Measurements from ENCODE around the gene C3orf85.

Gene C3orf85

DNA sequence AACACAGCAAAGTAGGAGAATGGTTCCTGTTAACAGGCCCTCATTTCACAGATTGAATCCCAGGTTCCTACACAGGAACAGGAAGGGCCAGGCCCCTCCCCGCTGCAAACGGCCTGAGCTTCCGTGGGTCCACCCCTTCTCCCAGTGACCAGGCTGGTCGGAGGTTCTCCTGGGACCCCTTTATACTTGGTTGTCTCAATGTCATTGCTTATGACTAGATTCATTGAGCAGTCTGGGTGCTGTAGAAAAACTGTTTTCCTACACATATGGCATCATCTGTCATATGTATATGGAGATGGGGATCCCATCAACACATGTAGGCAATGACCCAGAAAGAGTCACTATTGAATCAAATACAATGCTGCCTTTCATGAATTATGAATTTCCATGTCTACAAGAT is 3.8 kb downstream of the C3orf85 start:
- no peak for DNase-seq (ENCODE audit: low read depth in 2 of 2)
- TF ChIP-seq, protein P1, sequence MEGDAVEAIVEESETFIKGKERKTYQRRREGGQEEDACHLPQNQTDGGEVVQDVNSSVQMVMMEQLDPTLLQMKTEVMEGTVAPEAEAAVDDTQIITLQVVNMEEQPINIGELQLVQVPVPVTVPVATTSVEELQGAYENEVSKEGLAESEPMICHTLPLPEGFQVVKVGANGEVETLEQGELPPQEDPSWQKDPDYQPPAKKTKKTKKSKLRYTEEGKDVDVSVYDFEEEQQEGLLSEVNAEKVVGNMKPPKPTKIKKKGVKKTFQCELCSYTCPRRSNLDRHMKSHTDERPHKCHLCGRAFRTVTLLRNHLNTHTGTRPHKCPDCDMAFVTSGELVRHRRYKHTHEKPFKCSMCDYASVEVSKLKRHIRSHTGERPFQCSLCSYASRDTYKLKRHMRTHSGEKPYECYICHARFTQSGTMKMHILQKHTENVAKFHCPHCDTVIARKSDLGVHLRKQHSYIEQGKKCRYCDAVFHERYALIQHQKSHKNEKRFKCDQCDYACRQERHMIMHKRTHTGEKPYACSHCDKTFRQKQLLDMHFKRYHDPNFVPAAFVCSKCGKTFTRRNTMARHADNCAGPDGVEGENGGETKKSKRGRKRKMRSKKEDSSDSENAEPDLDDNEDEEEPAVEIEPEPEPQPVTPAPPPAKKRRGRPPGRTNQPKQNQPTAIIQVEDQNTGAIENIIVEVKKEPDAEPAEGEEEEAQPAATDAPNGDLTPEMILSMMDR (IDR thresholded peaks at IDR 0.05; ENCODE audit: low read depth, low read length) = no peak
- no peak overlapping the region for H3K4me3 ChIP-seq (replicated peaks in 1 of 2; ENCODE audit: low read depth in 2 of 2, low read length in 2 of 2)

DNA sequence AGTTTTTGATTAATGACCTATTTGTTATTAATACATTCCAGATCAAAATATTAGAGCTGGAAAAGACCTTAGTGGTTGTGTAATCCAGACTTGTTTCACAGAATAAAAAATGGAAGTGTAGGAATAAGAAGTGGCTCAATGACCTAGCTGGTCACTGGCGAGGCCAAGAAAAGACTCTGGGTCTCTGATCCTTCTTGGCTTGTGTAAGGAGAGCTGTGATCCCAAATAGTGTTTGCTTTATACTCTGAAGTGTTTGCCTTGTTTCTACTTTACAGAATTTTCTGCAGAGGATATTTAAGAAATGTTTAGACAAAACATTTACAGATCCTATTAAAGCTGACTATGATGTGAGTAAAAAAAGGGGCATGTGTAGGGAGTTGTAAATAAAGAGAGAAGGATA is 7.1 kb downstream of the C3orf85 start:
- TF ChIP-seq, protein P1 (IDR thresholded peaks at IDR 0.05; ENCODE audit: low read depth, low read length) = no peak
- DNase-seq (ENCODE audit: low read depth in 2 of 2) = no peak
- H3K4me3 ChIP-seq (replicated peaks in 1 of 2; ENCODE audit: low read depth in 2 of 2, low read length in 2 of 2) = no peak overlapping the region

DNA sequence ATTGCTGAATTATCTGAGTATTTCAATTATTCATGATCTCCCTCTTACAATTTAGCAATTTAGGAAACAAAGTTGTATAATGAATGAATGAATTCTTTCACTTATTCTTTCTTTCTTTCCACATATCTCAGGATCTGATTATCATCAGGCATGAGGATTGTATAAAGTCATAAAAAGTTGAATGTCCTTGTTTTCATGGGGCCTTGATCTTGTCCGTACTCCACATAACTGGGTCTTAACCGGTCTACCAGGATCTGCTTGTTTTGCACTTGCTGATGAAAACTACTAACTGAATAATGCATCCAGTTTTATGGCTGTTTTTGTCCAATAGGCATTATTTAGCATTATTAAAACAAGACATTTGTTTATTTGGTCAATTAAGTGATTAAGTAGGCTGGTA is 12.6 kb downstream of the C3orf85 start:
- no peak overlapping the region for H3K4me3 ChIP-seq (replicated peaks in 1 of 2; ENCODE audit: low read depth in 2 of 2, low read length in 2 of 2)
- DNase-seq (ENCODE audit: low read depth in 2 of 2) = no peak
- TF ChIP-seq, protein P1 (IDR thresholded peaks at IDR 0.05; ENCODE audit: low read depth, low read length) = no peak

DNA sequence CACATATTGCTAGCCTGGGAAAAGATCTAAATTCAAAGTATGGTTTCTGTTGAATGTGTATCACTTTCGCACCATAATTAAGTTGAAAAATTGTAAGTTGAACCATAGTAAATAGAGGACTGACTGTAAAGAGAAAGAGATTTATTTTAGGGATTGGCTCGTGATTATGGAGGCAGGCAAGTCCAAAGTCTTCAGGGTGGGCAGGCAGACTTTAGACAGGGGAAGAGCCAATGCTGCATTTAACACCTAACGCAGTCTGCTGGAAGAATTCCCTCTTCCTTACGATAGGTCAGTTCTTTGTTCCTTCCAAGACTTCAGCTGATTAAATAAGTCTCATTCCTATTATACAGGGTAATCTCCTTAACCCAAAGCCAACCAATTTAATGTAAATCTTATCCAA is 15.8 kb downstream of the C3orf85 start:
- TF ChIP-seq, protein P1 (IDR thresholded peaks at IDR 0.05; ENCODE audit: low read depth, low read length) = no peak
- DNase-seq (ENCODE audit: low read depth in 2 of 2) = no peak
- no peak overlapping the region for H3K4me3 ChIP-seq (replicated peaks in 1 of 2; ENCODE audit: low read depth in 2 of 2, low read length in 2 of 2)

DNA sequence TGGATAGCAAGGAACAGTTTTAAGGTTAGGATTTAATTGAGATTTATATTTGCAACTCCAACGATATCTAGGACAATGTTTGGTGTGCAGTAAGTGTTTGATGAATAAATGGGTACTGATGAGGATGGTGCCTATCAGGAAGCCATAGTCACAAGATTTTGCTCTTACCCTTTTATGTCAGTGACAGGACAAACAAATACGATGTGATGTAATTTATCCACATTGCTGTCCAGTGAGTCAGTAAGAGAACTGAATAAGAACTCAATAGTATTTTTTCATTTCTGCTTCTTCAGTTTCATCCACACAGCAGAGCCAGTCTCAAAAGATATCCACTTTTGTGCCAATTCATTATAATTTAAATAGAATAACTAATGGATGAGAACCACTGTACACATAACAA is 18.5 kb downstream of the C3orf85 start:
- no peak overlapping the region for H3K4me3 ChIP-seq (replicated peaks in 1 of 2; ENCODE audit: low read depth in 2 of 2, low read length in 2 of 2)
- DNase-seq (ENCODE audit: low read depth in 2 of 2) = peak in 1 of 2 donors; percentile 4
- TF ChIP-seq, protein P1 (IDR thresholded peaks at IDR 0.05; ENCODE audit: low read depth, low read length) = no peak

DNA sequence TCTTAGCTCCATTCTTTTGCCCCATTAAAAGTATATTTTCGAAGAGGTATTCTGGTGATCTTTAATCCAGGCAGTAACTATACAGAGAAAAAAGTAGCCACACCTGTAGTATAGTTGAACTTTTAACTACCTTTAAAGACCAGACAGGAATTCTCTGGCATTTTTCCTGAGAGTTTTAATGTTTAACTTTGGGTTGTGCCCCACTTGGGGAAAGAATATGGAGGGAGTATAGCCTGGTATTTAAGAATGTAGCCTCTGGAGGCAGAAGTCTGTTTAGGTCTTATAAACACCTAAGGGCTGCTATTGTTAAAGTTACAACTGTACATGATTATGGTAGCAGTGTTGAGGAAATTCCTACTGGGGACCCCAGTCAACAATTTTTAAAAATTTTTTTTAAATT is 19.3 kb downstream of the C3orf85 start:
- H3K4me3 ChIP-seq (replicated peaks in 1 of 2; ENCODE audit: low read depth in 2 of 2, low read length in 2 of 2) = no peak overlapping the region
- TF ChIP-seq, protein P1 (IDR thresholded peaks at IDR 0.05; ENCODE audit: low read depth, low read length) = no peak
- DNase-seq (ENCODE audit: low read depth in 2 of 2) = no peak

DNA sequence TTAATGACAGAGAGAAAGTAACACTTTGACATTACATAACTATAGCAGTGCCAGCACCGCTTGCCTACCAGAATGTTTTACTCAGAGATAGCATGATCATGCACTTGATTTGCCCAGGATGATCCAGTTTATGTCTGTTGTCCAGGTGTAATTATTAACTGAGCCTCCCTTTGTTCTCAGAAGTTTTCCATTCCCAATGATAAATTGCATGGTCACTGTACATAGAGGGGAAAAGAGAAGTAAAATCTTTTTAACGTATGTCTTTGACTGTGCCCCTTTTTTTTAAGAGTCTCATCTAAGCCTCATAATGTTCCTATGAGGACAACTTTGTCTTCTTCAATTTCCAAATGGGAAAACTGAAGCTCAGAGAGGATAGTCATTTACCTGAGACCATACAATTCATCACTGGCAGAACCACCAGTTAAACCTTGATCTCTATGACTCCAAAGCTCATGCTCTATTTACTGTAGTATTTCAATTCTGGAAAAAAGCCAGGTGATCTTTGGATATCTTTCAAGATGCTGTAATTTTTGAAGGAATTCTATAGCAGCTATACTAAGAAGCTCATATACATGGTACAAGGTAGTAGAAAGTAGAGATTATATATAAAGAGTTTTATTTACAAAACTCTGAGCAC is 25.1 kb downstream of the C3orf85 start:
- no peak overlapping the region for H3K4me3 ChIP-seq (replicated peaks in 1 of 2; ENCODE audit: low read depth in 2 of 2, low read length in 2 of 2)
- TF ChIP-seq, protein P1 (IDR thresholded peaks at IDR 0.05; ENCODE audit: low read depth, low read length) = no peak
- no peak for DNase-seq (ENCODE audit: low read depth in 2 of 2)

Data from cardiac fibroblast (primary cell).